Activated T-helper 2 cell treated with anti-CD3 and anti-CD28 coated beads, Interferon-gamma antibody, Interleukin-2, Interleukin-4, amounts not matched to agents 10 μg/mL and 5 μg/mL and 100 μg/mL, durations not matched to agents 14 hours and 24 hours and 36 hours (primary cell): Measurements from ENCODE around the gene MLN. TPM values are rescaled to one million over a fixed set of nuclear protein-coding genes. Genes with fewer than 3 reads are reported as not detected.

Experiments
- DNase-seq: peaks from one replicate; pipeline ENCODE4 v3.0.0; 2021; ENCODE audit warnings: low spot score
- H3K27ac Mint-ChIP-seq: one replicate; pipeline ENCODE4 v1.8.0; 2021; ENCODE audit warnings: mixed read lengths
- H3K27me3 Mint-ChIP-seq: one replicate; pipeline ENCODE4 v1.8.0; 2021; ENCODE audit warnings: low read depth, mixed read lengths
- H3K36me3 Mint-ChIP-seq: one replicate; pipeline ENCODE4 v1.8.0; 2021; ENCODE audit warnings: low read depth, mixed read lengths
- H3K4me1 Mint-ChIP-seq: one replicate; pipeline ENCODE4 v1.8.0; 2021; ENCODE audit warnings: low read depth, mixed read lengths
- H3K4me3 Mint-ChIP-seq: one replicate; pipeline ENCODE4 v1.8.0; 2021; ENCODE audit warnings: low read depth, mild to moderate bottlenecking, moderate library complexity, mixed read lengths
- H3K9me3 Mint-ChIP-seq: one replicate; pipeline ENCODE4 v1.8.0; 2021; ENCODE audit warnings: mixed read lengths
- intact Hi-C: fragments of 100-400 bp; cut with micrococcal nuclease; formaldehyde crosslinking; loops from one replicate; pipeline ENCODE4 v1.15.1; 2023
- total RNA-seq: library from RNA; stranded (reverse); gene quantifications from 2 replicates; pipeline ENCODE4 v1.2.3, GENCODE V29; 2022

Gene MLN
- total RNA-seq, 1 donor from 2014 or later, result not detected

GRCh38 chr6:33801611-33802010 lies 2.2 kb downstream of the MLN start:
- no peaks in the 10 kb centered on the region for H3K9me3 Mint-ChIP-seq
- no peaks in the 10 kb centered on the region for H3K4me1 Mint-ChIP-seq
- intact Hi-C loops, result no loop called here
- H3K36me3 Mint-ChIP-seq, result no peaks in the 10 kb centered on the region
- peaks cover 11% of the 10 kb centered on the region for H3K27me3 Mint-ChIP-seq
- no peak overlapping the region for H3K4me3 Mint-ChIP-seq
- no peak overlapping the region for H3K27ac Mint-ChIP-seq
- DNase-seq, result no peak

- Mint-ChIP-seq H3K9me3 (no peaks in the 10 kb centered on the region), H3K4me1 (no peaks in the 10 kb centered on the region), H3K36me3 (no peaks in the 10 kb centered on the region), H3K4me3 (no peak overlapping the region), H3K27me3 (peaks cover 11% of the 10 kb centered on the region), H3K27ac (no peak overlapping the region)
- intact Hi-C loops, result no loop called here
- no peak for DNase-seq
Measured at GRCh38 chr6:33800248-33800969, 3.4 kb downstream of the MLN start.

GRCh38 chr6:33799454-33800113 lies 4.2 kb downstream of the MLN start:
- Mint-ChIP-seq H3K27me3 (peaks cover 14% of the 10 kb centered on the region), H3K27ac (no peak overlapping the region), H3K4me3 (no peak overlapping the region), H3K36me3 (no peaks in the 10 kb centered on the region), H3K4me1 (no peaks in the 10 kb centered on the region), H3K9me3 (no peaks in the 10 kb centered on the region)
- intact Hi-C loops, result no loop called here
- no peak for DNase-seq

GRCh38 chr6:33798343-33798848 lies 5.4 kb downstream of the MLN start:
- H3K4me3 Mint-ChIP-seq, result no peak overlapping the region

GRCh38 chr6:33797626-33798342 lies 6.0 kb downstream of the MLN start:
- H3K27me3 Mint-ChIP-seq, result peaks cover 19% of the 10 kb centered on the region
- no peaks in the 10 kb centered on the region for H3K4me1 Mint-ChIP-seq
- intact Hi-C loops, result no loop called here
- no peak overlapping the region for H3K4me3 Mint-ChIP-seq
- H3K9me3 Mint-ChIP-seq, result no peaks in the 10 kb centered on the region
- H3K36me3 Mint-ChIP-seq, result no peaks in the 10 kb centered on the region
- DNase-seq, result no peak
- H3K27ac Mint-ChIP-seq, result no peak overlapping the region

More at GRCh38 chr6:33798343-33798848, 5.4 kb downstream of the MLN start:
- Mint-ChIP-seq H3K36me3 (no peaks in the 10 kb centered on the region), H3K4me1 (no peaks in the 10 kb centered on the region), H3K27me3 (peaks cover 16% of the 10 kb centered on the region), H3K27ac (no peak overlapping the region), H3K9me3 (no peaks in the 10 kb centered on the region)
- no peak for DNase-seq
- intact Hi-C loops, result no loop called here

GRCh38 chr6:33794910-33795623 lies 8.7 kb downstream of the MLN start:
- no peak overlapping the region for H3K27ac Mint-ChIP-seq

GRCh38 chr6:33792981-33793380 lies 10.8 kb downstream of the MLN start:
- intact Hi-C loops, result no loop called here
- H3K9me3 Mint-ChIP-seq, result no peaks in the 10 kb centered on the region
- H3K27me3 Mint-ChIP-seq, result peaks cover 17% of the 10 kb centered on the region
- no peak overlapping the region for H3K4me3 Mint-ChIP-seq
- no peak overlapping the region for H3K27ac Mint-ChIP-seq
- H3K4me1 Mint-ChIP-seq, result peaks cover 5% of the 10 kb centered on the region
- H3K36me3 Mint-ChIP-seq, result peaks cover 1% of the 10 kb centered on the region
- no peak for DNase-seq

More at GRCh38 chr6:33794910-33795623, 8.7 kb downstream of the MLN start:
- Mint-ChIP-seq H3K4me3 (no peak overlapping the region), H3K4me1 (no peaks in the 10 kb centered on the region), H3K9me3 (no peaks in the 10 kb centered on the region), H3K27me3 (peaks cover 19% of the 10 kb centered on the region), H3K36me3 (no peaks in the 10 kb centered on the region)
- DNase-seq, result no peak
- intact Hi-C loops, result no loop called here

GRCh38 chr6:33791620-33792019 lies 12.2 kb downstream of the MLN start:
- H3K4me3 Mint-ChIP-seq, result no peak overlapping the region
- DNase-seq, result no peak
- H3K27ac Mint-ChIP-seq, result no peak overlapping the region
- intact Hi-C loops, result no loop called here
- H3K9me3 Mint-ChIP-seq, result no peaks in the 10 kb centered on the region
- H3K4me1 Mint-ChIP-seq, result peaks cover 16% of the 10 kb centered on the region
- H3K36me3 Mint-ChIP-seq, result peaks cover 9% of the 10 kb centered on the region
- peaks cover 10% of the 10 kb centered on the region for H3K27me3 Mint-ChIP-seq

GRCh38 chr6:33790910-33791309 lies 12.9 kb downstream of the MLN start:
- peaks cover 23% of the 10 kb centered on the region for H3K4me1 Mint-ChIP-seq
- H3K27ac Mint-ChIP-seq, result no peak overlapping the region
- peaks cover 10% of the 10 kb centered on the region for H3K27me3 Mint-ChIP-seq
- H3K4me3 Mint-ChIP-seq, result no peak overlapping the region
- no peaks in the 10 kb centered on the region for H3K9me3 Mint-ChIP-seq
- intact Hi-C loops, result no loop called here
- no peak for DNase-seq
- H3K36me3 Mint-ChIP-seq, result peaks cover 16% of the 10 kb centered on the region

GRCh38 chr6:33790379-33790778 lies 13.4 kb downstream of the MLN start:
- H3K36me3 Mint-ChIP-seq, result peaks cover 22% of the 10 kb centered on the region
- intact Hi-C loops, result no loop called here
- peak overlapping the region; percentile 5 for H3K27ac Mint-ChIP-seq
- peak overlapping the region; percentile 63 for H3K4me3 Mint-ChIP-seq
- H3K9me3 Mint-ChIP-seq, result no peaks in the 10 kb centered on the region
- H3K4me1 Mint-ChIP-seq, result peaks cover 28% of the 10 kb centered on the region
- DNase-seq, result no peak
- peaks cover 10% of the 10 kb centered on the region for H3K27me3 Mint-ChIP-seq

- peaks cover 34% of the 10 kb centered on the region for H3K4me1 Mint-ChIP-seq
Measured at GRCh38 chr6:33789550-33789895, 14.3 kb downstream of the MLN start.

More at GRCh38 chr6:33789550-33789895, 14.3 kb downstream of the MLN start:
- intact Hi-C loops, result loop anchor here (2.0 to 5.0 kb wide), 2 partner anchors 79 to 113 kb away; partner anchors contain the start of gene UQCC2
- no peak for DNase-seq
- Mint-ChIP-seq H3K36me3 (peaks cover 30% of the 10 kb centered on the region), H3K27ac (peak overlapping the region; percentile 73), H3K27me3 (peaks cover 7% of the 10 kb centered on the region), H3K9me3 (no peaks in the 10 kb centered on the region), H3K4me3 (peak overlapping the region; percentile 74)
